Peyer's patch (tissue), 4 donors: Measurements from ENCODE around the gene PDK4. TPM values are rescaled to one million over a fixed set of nuclear protein-coding genes. Genes with fewer than 3 reads are reported as not detected.

Experiments
- DNase-seq, 3 donors: peaks; one replicate each; pipeline ENCODE4 v3.0.0-alpha.2; 2017 to 2019
- H3K27ac ChIP-seq, 4 donors: fragments of 200-600 bp; sonication (generic); one replicate each; pipeline ENCODE4 v1.5.1; 2016 to 2019
- H3K27me3 ChIP-seq, 2 donors: fragments of 200-600 bp; sonication (generic); one replicate each; pipeline ENCODE4 v1.5.1; 2019
- H3K36me3 ChIP-seq, 3 donors: fragments of 200-600 bp; sonication (generic); one replicate each; pipeline ENCODE4 v1.5.1; 2016 to 2019
- H3K4me1 ChIP-seq, 4 donors: fragments of 200-600 bp; sonication (generic); one replicate each; pipeline ENCODE4 v1.5.1; 2016 to 2019
- H3K4me3 ChIP-seq, 4 donors: fragments of 200-600 bp; sonication (generic); 1 replicate in 3 of 4; 2 replicates in 1 of 4; pipeline ENCODE4 v1.5.1; 2016 to 2019; ENCODE audit warnings: mild to moderate bottlenecking in 1 of 4
- H3K9me3 ChIP-seq, 4 donors: fragments of 200-600 bp; sonication (generic); one replicate each; pipeline ENCODE4 v1.5.1; 2016 to 2019; ENCODE audit warnings: mild to moderate bottlenecking in 1 of 4
- POLR2A ChIP-seq, 2 donors: fragments of 450-650 bp; IDR thresholded peaks; one replicate each; pipeline ENCODE4 v1.5.1; 2017; ENCODE audit warnings: antibody characterized with exemption in 2 of 2, mild to moderate bottlenecking in 2 of 2, moderate library complexity in 2 of 2
- total RNA-seq, 4 donors: library from RNA; depleted of rRNA; stranded (reverse); fragments of >200 nt; gene quantifications; one replicate each; pipeline ENCODE4 v1.1.0, GENCODE V29; 2016
- TF ChIP-seq, protein P1 (sequence below), 6 experiments: fragments of 450-650 bp in 4 of 6; fragments of 200-600 bp in 2 of 6; sonication (generic) in 1 of 6; IDR thresholded peaks; one replicate each; pipeline ENCODE4 v1.5.1; 2017 to 2019; ENCODE audit warnings: antibody characterized with exemption in 6 of 6, mild to moderate bottlenecking in 3 of 6, moderate library complexity in 1 of 6

The PDK4 gene
- total RNA-seq, 4 donors from 2014 or later, result 130 to 664 (median 240) TPM

DNA sequence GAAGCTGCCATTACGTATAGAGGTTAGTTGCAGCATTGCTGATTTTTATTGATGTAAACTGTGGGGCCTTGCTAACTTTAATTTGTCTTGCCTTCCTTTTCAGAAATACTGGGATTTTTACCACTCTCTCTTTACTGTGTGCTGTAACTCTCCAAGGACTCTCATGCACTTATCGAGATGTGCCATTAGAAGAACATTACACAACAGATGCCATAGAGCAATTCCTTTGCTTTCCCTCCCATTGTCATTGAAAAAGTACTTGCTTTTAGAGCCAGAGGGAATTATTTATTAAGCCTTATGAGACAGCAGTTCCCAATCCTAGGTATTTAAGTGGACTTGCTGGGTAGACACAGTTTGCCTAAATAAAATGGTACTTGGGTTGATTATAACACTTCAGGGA is 58.8 kb downstream of the PDK4 start:
- H3K27ac ChIP-seq, result no peak overlapping the region
- no peaks in the 10 kb centered on the region for H3K27me3 ChIP-seq
- H3K4me3 ChIP-seq, result no peak overlapping the region
- H3K36me3 ChIP-seq, result no peaks in the 10 kb centered on the region
- DNase-seq, result no peak
- TF ChIP-seq, protein P1, sequence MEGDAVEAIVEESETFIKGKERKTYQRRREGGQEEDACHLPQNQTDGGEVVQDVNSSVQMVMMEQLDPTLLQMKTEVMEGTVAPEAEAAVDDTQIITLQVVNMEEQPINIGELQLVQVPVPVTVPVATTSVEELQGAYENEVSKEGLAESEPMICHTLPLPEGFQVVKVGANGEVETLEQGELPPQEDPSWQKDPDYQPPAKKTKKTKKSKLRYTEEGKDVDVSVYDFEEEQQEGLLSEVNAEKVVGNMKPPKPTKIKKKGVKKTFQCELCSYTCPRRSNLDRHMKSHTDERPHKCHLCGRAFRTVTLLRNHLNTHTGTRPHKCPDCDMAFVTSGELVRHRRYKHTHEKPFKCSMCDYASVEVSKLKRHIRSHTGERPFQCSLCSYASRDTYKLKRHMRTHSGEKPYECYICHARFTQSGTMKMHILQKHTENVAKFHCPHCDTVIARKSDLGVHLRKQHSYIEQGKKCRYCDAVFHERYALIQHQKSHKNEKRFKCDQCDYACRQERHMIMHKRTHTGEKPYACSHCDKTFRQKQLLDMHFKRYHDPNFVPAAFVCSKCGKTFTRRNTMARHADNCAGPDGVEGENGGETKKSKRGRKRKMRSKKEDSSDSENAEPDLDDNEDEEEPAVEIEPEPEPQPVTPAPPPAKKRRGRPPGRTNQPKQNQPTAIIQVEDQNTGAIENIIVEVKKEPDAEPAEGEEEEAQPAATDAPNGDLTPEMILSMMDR (IDR thresholded peaks at IDR 0.05), result no peak
- no peak for TF ChIP-seq POLR2A (IDR thresholded peaks at IDR 0.05)
- H3K9me3 ChIP-seq, result no peaks in the 10 kb centered on the region
- no peaks in the 10 kb centered on the region for H3K4me1 ChIP-seq

DNA sequence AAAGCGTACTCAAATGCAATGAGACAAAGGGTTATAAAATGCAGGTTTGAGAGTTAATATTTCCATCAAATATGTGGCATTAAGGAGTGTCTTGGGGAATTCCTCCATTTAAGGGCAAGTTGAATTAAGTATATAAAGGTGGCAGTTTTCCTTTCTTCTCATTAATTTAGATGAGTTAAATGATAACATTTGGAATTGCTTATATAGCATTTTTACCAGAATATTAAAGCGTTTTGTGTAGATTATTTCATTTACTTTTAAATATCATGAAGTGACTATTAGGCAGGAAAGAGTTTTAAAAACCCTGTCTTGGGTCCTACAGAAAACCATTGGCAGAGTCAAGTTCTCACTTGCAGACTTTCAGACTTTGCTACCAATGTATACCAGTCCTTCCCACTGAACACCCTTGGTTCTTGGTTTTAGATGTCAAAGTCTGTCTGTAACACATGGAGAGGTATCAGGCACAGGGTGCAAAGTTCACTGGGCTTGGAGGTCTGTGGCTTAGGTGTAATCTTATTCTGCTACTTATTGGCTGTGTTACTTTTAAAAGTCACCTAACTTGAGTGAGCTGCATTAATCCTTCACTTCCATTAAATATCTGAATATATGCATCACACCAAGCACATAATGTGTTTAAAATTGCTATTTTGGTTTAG is 59.5 kb downstream of the PDK4 start:
- H3K9me3 ChIP-seq, result no peaks in the 10 kb centered on the region
- no peak for TF ChIP-seq POLR2A (IDR thresholded peaks at IDR 0.05)
- no peak overlapping the region for H3K4me3 ChIP-seq
- no peaks in the 10 kb centered on the region for H3K4me1 ChIP-seq
- no peaks in the 10 kb centered on the region for H3K36me3 ChIP-seq
- DNase-seq, result peak in 2 of 3 donors; percentile 61 to 81
- H3K27ac ChIP-seq, result peak overlapping the region in 1 of 4 donors; percentile 2
- no peaks in the 10 kb centered on the region for H3K27me3 ChIP-seq

GRCh38 chr7:95535662-95536061 is 60.7 kb downstream of the PDK4 start:
- H3K9me3 ChIP-seq, result no peaks in the 10 kb centered on the region
- TF ChIP-seq, protein P1 (IDR thresholded peaks at IDR 0.05), result no peak
- no peak for TF ChIP-seq POLR2A (IDR thresholded peaks at IDR 0.05)
- H3K4me1 ChIP-seq, result no peaks in the 10 kb centered on the region
- no peaks in the 10 kb centered on the region for H3K27me3 ChIP-seq
- DNase-seq, result no peak
- no peak overlapping the region for H3K4me3 ChIP-seq
- no peaks in the 10 kb centered on the region for H3K36me3 ChIP-seq
- H3K27ac ChIP-seq, result no peak overlapping the region

GRCh38 chr7:95534796-95535195 is 61.5 kb downstream of the PDK4 start:
- DNase-seq, result no peak
- Histone ChIP-seq H3K9me3 (no peaks in the 10 kb centered on the region), H3K27me3 (no peaks in the 10 kb centered on the region), H3K4me1 (no peaks in the 10 kb centered on the region), H3K36me3 (no peaks in the 10 kb centered on the region), H3K4me3 (no peak overlapping the region), H3K27ac (no peak overlapping the region)
- TF ChIP-seq, protein P1 (IDR thresholded peaks at IDR 0.05), result no peak
- no peak for TF ChIP-seq POLR2A (IDR thresholded peaks at IDR 0.05)

Other genes starting within 250 kb of the PDK4 start
- 1 to 10 TPM in 3 of 4 donors, not detected in 1; 2.9 to 9.1 (median 5.5) TPM for gene PON3, start 200.1 kb downstream of the PDK4 start, total RNA-seq
- gene PON2, start 161.5 kb downstream of the PDK4 start, total RNA-seq, result 100 to 1,000 TPM; 116 to 330 (median 193) TPM
- 1 to 10 TPM in 1 of 4 donors, not detected in 3; 1.3 TPM for gene ASB4, start 110.6 kb downstream of the PDK4 start, total RNA-seq
- 10 to 100 TPM in 1 of 4 donors, 1 to 10 TPM in 3; 1.4 to 10.7 (median 3.4) TPM for gene DYNC1I1, start 176.0 kb upstream of the PDK4 start, total RNA-seq